ENCODE measurements around the gene SERTAD2.
A peak's percentile ranks its signal among the peaks of the same experiment; 100 is the strongest.

SERTAD2 gene, protein sequence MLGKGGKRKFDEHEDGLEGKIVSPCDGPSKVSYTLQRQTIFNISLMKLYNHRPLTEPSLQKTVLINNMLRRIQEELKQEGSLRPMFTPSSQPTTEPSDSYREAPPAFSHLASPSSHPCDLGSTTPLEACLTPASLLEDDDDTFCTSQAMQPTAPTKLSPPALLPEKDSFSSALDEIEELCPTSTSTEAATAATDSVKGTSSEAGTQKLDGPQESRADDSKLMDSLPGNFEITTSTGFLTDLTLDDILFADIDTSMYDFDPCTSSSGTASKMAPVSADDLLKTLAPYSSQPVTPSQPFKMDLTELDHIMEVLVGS

DNA sequence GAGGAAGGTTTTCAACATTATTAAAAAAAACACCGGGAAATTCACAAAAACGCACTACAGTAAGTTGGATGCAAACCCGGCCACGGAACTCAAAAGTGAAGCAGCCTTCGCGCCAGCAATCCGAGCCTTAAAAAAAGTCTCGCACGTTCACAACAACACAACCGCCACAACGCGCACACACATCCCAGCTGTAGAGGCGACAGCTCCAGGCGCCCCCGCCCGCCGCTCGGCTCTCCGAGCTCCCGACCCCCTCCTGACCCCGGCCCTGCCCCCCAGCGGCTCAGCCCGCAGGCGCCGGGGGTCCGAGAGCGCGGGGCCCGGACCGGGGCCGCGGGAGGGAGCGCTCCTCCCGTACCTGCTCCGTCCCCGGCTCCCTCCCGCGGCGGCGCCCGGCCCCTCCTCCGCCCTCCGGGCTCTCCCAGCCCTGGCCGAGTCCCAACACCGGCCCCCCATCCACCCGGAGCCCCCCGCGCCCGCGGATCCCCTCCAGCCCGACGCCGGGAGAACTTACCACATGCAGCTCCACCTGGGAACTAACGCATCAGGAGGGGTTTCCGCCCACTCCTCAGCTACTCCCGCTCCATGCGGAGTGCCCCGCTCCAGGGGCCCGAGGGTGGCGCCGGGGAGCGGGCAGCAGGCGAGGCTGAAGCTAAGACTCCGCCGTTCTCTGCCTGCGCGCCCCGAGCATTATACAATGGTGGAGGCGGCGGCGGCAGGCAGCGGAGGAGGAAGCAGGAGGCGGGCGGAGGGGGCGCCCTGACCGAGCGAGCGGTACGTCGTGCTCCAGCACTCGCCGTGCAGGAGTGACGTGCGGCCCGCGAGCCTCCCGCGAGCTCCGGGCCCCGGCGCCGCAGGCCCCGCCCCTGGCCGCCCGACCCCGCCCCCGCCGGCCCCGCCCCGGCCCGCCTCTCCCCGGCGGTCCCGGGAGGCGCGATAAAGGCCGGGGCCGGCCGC lies at the start of gene SERTAD2:
TSS of gene SERTAD2 (minus strand) at position 805 of the 954 bp plus-strand sequence. CDS start 17,042 bp downstream, outside the sequence.
- FAIRE-seq = no peak

DNA sequence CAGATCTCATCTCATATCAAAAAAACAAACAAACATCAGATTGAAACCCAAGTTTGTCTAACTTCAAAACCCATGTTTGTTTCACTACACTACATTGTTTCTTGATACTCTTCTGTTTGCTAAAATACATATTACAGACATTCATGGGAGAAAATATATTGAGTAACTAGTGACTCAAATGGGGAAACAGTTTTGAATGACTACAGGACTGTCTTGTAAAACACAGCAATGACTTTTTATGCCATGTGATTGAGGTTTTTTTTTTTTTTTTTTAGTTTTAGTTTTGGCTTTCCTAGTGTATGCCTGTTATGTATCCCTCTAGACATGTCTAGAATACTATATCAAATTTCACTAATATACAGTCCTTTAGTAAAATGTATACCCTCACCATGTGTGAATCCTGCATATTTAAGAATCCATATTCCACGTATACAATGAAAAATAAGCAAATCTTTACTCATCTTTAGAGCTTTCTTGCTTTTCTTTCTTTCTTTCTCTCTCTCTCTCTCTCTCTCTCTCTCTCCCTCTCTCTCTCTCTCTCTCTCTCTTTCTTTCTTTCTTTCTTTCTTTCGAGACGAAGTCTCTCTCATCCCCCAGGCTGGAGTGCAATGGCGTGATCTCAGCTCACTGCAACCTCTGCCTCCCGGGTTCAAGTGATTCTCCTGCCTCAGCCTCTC lies 46.6 kb upstream of the SERTAD2 start:
- no peak for FAIRE-seq

- FAIRE-seq = no peak
Measured at GRCh38 chr2:64699712-64700111, 46.0 kb upstream of the SERTAD2 start.

DNA sequence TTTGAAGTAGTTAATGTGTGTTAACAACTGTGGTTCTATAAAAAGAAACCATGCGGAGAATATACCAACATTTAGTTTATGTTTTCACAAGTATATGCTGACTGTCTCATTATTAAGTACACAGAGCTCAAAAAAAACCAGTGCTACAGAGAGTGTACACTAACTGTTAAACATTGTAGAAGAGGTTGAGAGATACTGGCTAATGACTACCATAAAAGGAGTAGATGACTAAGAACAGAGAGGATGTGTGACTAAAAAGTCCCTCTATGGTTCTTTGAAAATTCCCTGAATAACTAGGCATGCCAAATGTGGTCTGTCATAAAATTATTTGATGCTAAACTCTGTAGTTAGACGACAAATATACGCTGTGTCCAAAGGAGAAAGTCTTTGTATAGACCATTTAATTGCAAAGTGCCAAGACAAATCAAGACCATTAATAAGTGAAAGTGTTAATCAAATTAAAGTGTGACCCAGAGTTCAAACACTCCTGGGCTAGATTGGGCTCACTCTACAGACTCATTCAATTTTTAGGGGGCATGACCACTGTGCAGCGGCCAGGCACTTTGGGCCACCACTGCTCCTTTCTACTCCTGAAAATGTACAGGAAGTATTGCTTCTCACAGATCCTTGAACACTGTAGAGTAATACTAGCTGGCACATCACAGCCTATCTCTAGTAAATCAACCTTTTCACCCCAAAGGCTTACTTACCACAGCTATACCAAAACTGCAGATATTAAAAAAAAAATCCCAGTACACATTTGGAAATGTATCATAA lies 45.1 kb upstream of the SERTAD2 start:
- FAIRE-seq = peak; percentile 100

DNA sequence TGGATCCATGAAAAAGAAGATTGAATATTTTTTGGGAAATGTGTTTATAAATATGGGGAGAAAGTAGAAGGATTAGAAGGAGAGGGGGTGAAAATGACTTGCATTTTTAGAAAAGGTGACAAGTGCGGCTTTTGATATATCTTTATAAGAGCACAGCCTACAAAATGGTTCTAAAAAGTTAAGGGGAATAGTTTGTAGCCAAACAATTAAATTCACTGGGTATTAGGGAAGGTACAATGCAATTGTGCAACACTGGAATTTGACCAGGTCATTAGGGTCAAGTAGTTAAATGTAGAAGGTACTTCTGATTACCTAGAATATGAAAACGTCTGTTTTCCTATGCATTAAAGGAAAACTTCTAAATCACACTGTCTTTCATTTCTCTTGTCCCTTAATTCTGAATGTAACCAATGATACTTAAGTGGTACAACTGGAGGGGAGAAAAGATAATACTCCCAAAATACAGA lies 44.5 kb upstream of the SERTAD2 start:
- FAIRE-seq = no peak

GRCh38 chr2:64697297-64698176 lies 43.8 kb upstream of the SERTAD2 start:
- no peak for FAIRE-seq

GRCh38 chr2:64696636-64697035 lies 42.9 kb upstream of the SERTAD2 start:
- peak; percentile 99 for FAIRE-seq

- FAIRE-seq = no peak
Measured at GRCh38 chr2:64695721-64696261, 42.1 kb upstream of the SERTAD2 start.

- no peak for FAIRE-seq
Measured at GRCh38 chr2:64692401-64692800, 38.7 kb upstream of the SERTAD2 start.

- no peak for FAIRE-seq
Measured at GRCh38 chr2:64688909-64689308, 35.2 kb upstream of the SERTAD2 start.

- no peak for FAIRE-seq
Measured at GRCh38 chr2:64686283-64686956, 32.7 kb upstream of the SERTAD2 start.

DNA sequence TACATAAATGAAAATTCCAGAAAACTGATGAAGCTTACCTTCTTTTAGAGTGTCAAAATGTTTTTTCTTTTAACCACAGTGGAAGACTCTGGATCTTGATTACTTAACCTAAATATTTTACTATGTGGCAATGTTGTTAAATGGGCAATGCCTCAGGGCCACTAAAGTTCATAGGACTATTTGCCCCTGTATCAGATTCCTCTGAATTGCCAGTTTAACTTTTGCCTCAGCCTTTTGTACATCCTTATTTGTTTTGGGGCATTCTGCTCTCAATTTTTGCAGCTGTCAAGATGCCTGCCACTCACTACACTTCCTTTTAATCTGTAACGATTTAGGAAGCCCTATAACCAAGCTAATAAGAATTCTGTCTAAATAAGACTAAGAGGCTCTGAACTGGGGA lies 31.7 kb upstream of the SERTAD2 start:
- no peak for FAIRE-seq

GRCh38 chr2:64683771-64684510 lies 30.2 kb upstream of the SERTAD2 start:
- FAIRE-seq = no peak

- peak; percentile 36 for FAIRE-seq
Measured at GRCh38 chr2:64681479-64681967, 27.8 kb upstream of the SERTAD2 start.

GRCh38 chr2:64679673-64680425 lies 26.1 kb upstream of the SERTAD2 start:
- no peak for FAIRE-seq

- FAIRE-seq = peak; percentile 52
Measured at GRCh38 chr2:64678771-64679590, 25.3 kb upstream of the SERTAD2 start.

DNA sequence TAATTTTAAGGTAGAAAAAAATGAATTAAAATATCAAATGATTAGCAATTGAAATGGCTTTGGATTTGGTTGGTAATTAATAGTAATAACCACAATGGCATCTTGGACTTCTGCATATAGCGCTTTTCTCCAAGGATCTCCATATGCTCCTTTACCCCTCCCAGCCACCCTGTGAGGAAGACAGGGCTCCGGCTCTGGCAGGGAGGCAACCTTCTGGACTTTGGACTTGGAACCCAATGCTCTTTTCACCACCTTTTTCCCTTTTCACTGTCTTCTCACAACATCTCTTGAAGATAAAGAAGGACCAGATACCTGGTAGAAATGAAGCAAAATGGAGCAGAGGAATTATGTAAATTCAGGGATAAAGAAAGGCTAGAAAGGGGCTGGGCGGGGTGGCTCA lies 23.8 kb upstream of the SERTAD2 start:
- no peak for FAIRE-seq

- no peak for FAIRE-seq
Measured at GRCh38 chr2:64675860-64676259, 22.1 kb upstream of the SERTAD2 start.
